Immature natural killer cell (primary cell): ENCODE data around the gene IFIT1B. TPM values are rescaled to one million over a fixed set of nuclear protein-coding genes. Genes with fewer than 3 reads are reported as not detected.

ENCODE experiments used
- DNase-seq, 3 donors: peaks; one replicate each; pipeline ENCODE4 v3.0.0; 2022; ENCODE audit warnings: mixed read lengths in 1 of 3
- H3K27ac Mint-ChIP-seq, 6 donors: one replicate each; pipeline ENCODE4 v1.8.0; 2020; ENCODE audit warnings: mixed read lengths in 6 of 6, mild to moderate bottlenecking in 5 of 6, inconsistent platforms in 4 of 6, moderate library complexity in 3 of 6
- H3K27me3 Mint-ChIP-seq, 3 donors: one replicate each; pipeline ENCODE4 v1.8.0; 2020 to 2021; ENCODE audit warnings: low read depth in 3 of 3, mild to moderate bottlenecking in 3 of 3, mixed read lengths in 3 of 3, moderate library complexity in 3 of 3, inconsistent platforms in 1 of 3
- H3K36me3 Mint-ChIP-seq, 3 donors: one replicate each; pipeline ENCODE4 v1.8.0; 2020; ENCODE audit warnings: mixed read lengths in 3 of 3, inconsistent platforms in 2 of 3, mild to moderate bottlenecking in 2 of 3
- H3K4me1 Mint-ChIP-seq, 2 donors: one replicate each; pipeline ENCODE4 v1.8.0; 2020; ENCODE audit warnings: inconsistent platforms in 2 of 2, mild to moderate bottlenecking in 2 of 2, mixed read lengths in 2 of 2, moderate library complexity in 1 of 2
- H3K4me3 Mint-ChIP-seq, 5 donors: one replicate each; pipeline ENCODE4 v1.8.0; 2020; ENCODE audit warnings: mild to moderate bottlenecking in 5 of 5, mixed read lengths in 5 of 5, inconsistent platforms in 3 of 5, moderate library complexity in 3 of 5
- H3K9me3 Mint-ChIP-seq, 6 donors: one replicate each; pipeline ENCODE4 v1.8.0; 2020; ENCODE audit warnings: mild to moderate bottlenecking in 6 of 6, mixed read lengths in 6 of 6, inconsistent platforms in 4 of 6, moderate library complexity in 3 of 6
- polyA plus RNA-seq, 3 donors: library from polyadenylated mRNA; unstranded; fragments of 300-500 nt; fragmentation: Illumina TruSeq; gene quantifications; one replicate each; pipeline ENCODE4 v1.2.3, GENCODE V29; 2021

IFIT1B gene
- polyA plus RNA-seq, 3 donors from 2014 or later = 0.11 TPM; not detected in 2

DNA sequence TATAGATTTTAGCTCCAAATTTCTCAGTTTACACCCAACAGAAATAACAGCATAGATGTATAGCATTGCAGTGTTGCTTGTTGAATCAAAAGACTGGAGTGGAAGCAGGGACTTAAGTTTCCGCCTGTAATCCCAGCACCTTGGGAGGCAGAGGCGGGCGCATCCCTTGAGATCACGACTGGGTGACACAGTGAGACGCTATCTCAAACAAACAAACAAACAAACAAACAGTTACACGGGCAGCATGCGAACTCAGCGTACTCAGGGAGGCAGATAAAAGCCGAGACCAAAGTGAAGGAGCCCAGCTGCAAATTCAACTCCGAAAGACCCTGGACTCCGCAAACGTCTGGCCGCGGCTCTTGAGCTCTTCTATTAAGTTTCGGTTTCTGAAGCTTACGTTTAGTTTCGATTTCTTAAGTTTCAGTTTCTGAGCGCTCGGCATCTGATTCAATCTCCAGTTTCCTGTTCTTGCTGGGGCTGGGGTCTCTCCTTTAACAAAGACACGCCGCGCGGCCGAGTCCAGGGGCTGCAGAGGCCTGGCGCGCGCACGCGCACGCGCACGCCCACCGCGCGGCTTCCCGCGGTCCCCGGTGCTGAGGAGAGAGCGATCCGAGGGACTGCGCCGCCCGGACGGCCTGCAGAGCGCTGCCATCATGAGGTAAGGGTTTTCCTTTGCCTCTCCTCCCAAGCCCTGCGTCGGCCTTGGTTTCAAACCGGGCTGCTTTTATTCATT, 36.5 kb downstream of the IFIT1B start, which contains the start of gene IFIT5:
IFIT5 (plus strand) TSS at position 423 of the 733 bp plus-strand sequence; CDS start at position 654, 231 bp downstream.
- Mint-ChIP-seq H3K9me3 (no peaks in the 10 kb centered on the region), H3K27me3 (peaks cover 8 to 15% (median 10%) of the 10 kb centered on the region in 3 donors), H3K27ac (peak within 1 kb of the TSS; percentile 98 to 99 (median 99)), H3K4me3 (peak within 1 kb of the TSS; percentile 97 to 99 (median 98)), H3K36me3 (peaks cover 0 to 7% (median 5%) of the 10 kb centered on the region in 3 donors), H3K4me1 (peaks cover 50 to 69% of the 10 kb centered on the region in 2 donors)
- DNase-seq = peak; percentile 78 to 81 (median 79)

DNA sequence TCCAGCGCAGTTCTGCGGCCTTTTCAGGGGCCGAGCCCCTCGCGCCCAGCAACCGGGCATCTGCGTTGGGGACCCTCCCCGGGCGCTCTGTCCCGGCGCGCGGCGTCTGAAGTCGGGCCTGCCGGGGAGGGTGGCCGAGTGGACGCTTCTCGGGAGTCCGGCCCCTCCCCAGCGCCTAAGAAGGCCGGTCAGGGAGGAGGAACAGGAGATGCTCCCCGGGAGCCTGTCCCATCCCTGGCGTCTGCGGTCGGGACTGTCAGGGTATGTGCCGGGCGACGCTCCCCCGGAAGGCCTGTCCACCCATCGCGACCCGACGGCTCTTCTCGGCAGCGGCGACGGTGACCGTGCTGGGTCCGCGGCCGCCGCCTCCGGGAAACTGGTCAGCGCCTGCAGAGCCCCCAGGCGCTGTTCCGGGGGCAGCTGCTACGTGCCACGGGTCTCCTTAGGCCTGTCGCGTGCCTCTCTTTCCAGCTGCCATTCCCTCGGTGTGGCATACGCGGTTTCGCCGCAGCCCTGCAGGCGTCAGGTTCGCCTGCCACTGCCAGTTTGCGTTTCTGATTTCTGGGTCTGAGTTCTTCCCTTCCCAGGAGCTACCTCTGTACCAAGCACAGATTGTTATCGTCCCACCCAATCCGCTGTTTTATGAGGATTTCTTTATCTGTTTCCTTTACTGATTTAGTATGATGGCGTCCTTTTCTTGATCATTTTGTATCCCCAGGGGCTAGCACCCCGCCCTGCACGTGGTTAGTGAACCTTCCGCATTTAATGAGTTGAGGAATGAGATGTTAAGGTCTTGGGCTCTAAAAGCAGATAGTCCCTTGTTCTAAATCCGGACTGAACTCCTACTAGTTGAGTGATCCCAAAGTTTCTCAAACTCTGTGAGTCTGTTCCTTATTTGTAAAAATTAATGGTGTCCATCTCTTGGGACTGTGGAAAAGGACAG, 37.3 kb downstream of the IFIT1B start:
- DNase-seq = peak; percentile 45 to 48 (median 48)
- H3K27me3 Mint-ChIP-seq = peaks cover 8 to 15% (median 10%) of the 10 kb centered on the region in 3 donors
- peak overlapping the region; percentile 91 to 99 (median 98) for H3K27ac Mint-ChIP-seq
- peaks cover 53 to 77% of the 10 kb centered on the region in 2 donors for H3K4me1 Mint-ChIP-seq
- H3K9me3 Mint-ChIP-seq = no peaks in the 10 kb centered on the region
- peak overlapping the region; percentile 97 to 99 (median 98) for H3K4me3 Mint-ChIP-seq
- peaks cover 0 to 7% (median 5%) of the 10 kb centered on the region in 3 donors for H3K36me3 Mint-ChIP-seq

DNA sequence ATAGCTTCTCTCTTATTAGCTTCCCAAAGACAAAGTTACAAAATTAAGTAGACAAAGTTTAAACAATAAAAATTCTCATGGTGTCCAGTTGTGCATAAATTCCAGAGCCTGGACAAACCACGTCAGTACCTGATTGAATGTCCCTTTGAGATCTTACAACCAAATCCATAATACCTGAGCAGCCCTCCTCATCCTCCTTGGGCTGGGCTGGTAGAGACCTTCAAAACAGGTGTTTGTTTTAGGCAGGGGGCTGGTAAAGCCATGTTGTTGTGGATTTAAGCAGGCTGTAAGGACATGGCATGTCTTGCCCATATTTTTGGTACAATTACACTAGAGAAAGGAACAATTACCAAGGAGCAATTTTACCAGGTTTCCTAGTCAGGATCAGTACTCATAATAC, 38.6 kb downstream of the IFIT1B start:
- DNase-seq = no peak
- peak overlapping the region; percentile 97 to 99 (median 98) for H3K4me3 Mint-ChIP-seq
- peaks cover 57 to 83% of the 10 kb centered on the region in 2 donors for H3K4me1 Mint-ChIP-seq

DNA sequence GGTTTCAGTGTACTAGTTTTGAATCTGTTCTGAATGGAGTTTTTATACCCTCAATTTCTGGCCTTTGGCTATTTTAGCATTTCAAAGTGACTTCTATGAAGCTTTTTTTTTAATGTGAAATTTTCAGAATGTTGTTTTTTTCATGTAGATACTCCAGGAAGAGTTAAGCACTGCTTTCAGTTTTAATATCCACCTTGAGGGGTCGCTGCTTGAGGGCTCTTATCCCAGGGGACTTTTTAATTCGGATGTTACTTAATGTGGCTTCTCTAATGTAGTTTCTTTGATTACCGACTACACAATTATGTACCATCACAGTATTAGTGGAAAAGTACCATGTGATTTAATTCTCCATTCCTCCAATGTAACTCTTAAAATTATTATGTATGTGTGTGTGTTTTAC, 41.7 kb downstream of the IFIT1B start:
- no peaks in the 10 kb centered on the region for H3K9me3 Mint-ChIP-seq
- peaks cover 39 to 57% of the 10 kb centered on the region in 2 donors for H3K4me1 Mint-ChIP-seq
- peaks cover 4 to 16% (median 7%) of the 10 kb centered on the region in 3 donors for H3K36me3 Mint-ChIP-seq
- H3K4me3 Mint-ChIP-seq = peak overlapping the region in 2 of 5 donors; percentile 25 to 32
- peaks cover 0 to 7% (median 2%) of the 10 kb centered on the region in 3 donors for H3K27me3 Mint-ChIP-seq
- no peak for DNase-seq
- H3K27ac Mint-ChIP-seq = peak overlapping the region in 3 of 6 donors; percentile 73 to 76 (median 74)

More for the DNA sequence above, 38.6 kb downstream of the IFIT1B start:
- peaks cover 8 to 15% (median 10%) of the 10 kb centered on the region in 3 donors for H3K27me3 Mint-ChIP-seq
- peaks cover 0 to 13% (median 7%) of the 10 kb centered on the region in 3 donors for H3K36me3 Mint-ChIP-seq
- no peaks in the 10 kb centered on the region for H3K9me3 Mint-ChIP-seq
- peak overlapping the region; percentile 91 to 99 (median 98) for H3K27ac Mint-ChIP-seq

DNA sequence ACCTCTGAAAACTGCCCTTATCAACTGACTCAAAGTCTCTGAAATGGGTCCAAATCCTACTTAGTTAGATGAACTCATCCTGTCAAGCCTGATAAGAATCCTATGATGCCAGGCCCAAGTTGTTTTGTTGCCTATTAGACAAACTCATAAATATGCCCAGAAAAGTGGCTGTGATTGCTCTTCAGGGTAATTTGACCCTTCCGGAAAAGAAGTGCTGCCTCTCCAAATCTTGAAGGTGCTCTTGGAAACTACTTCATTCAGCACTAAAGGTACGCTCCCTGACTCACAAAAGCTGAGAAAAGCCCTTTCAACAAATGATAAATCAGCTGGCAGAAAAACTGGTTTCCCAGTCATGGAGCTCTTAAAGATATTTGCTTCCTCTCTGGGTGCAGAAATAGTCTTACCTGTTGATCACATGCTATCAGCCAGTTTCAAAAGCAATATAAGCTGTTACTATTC, 43.2 kb downstream of the IFIT1B start:
- peaks cover 4 to 16% (median 7%) of the 10 kb centered on the region in 3 donors for H3K36me3 Mint-ChIP-seq
- peaks cover 30 to 46% of the 10 kb centered on the region in 2 donors for H3K4me1 Mint-ChIP-seq
- no peak overlapping the region for H3K4me3 Mint-ChIP-seq
- H3K27me3 Mint-ChIP-seq = peaks cover 0 to 3% (median 3%) of the 10 kb centered on the region in 3 donors
- no peak for DNase-seq
- H3K9me3 Mint-ChIP-seq = no peaks in the 10 kb centered on the region
- peak overlapping the region in 4 of 6 donors; percentile 6 to 52 (median 44) for H3K27ac Mint-ChIP-seq

DNA sequence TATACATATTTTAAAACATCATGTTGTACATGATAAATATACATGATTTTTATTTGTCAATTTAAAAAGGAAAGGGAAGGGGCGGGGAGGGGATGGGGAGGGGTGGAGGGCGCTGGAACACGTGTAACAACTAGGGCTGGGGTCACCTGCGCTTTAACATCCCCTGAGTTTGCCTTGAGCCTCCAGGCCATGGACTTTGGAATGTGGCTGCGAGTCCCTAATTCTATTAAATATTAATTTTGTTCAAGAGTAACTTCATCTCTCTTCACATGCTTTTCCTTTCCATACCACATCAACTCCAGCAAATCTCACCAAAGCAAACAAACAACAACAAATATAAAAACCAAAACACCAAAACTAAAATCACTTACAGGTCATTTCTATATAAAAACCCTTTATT, 47.1 kb downstream of the IFIT1B start:
- no peak overlapping the region for H3K4me3 Mint-ChIP-seq
- H3K27me3 Mint-ChIP-seq = peaks cover 0 to 6% (median 2%) of the 10 kb centered on the region in 3 donors
- DNase-seq = no peak
- peaks cover 4 to 7% of the 10 kb centered on the region in 2 donors for H3K4me1 Mint-ChIP-seq
- no peaks in the 10 kb centered on the region for H3K9me3 Mint-ChIP-seq
- H3K36me3 Mint-ChIP-seq = peaks cover 4 to 9% (median 7%) of the 10 kb centered on the region in 3 donors
- H3K27ac Mint-ChIP-seq = peak overlapping the region in 2 of 6 donors; percentile 6 to 37

DNA sequence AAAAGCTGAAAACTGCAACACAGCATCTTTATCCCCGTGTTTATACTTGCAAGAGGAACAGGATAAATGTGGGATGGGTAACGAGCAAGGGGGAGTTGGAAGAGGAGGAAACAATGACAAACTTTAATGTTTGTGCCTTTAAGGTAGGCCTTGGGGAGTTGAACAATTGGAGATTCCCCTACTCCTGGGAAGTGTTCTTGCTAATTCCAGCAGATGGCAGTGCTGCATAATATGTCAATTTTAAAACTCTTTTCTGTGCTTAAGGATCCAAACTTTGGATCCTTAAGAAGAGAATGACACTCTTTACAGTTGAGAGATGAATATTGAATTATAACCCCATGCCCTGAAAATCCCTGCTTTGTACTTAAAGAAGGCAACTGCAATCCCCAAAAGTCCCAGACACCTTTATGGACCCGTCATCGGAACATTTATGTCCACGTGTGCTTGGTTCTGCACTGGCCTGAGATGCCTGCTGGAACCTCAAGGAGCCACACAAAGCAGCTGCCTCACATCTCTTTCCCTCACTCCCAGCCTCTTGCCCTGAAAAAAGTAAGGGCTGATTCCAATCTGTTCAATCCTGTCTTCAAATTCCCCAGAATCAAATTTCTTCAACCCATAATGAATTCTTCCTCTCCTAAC, 48.5 kb downstream of the IFIT1B start:
- no peaks in the 10 kb centered on the region for H3K9me3 Mint-ChIP-seq
- H3K4me1 Mint-ChIP-seq = peaks cover 0 to 2% of the 10 kb centered on the region in 2 donors
- H3K27ac Mint-ChIP-seq = no peak overlapping the region
- peak in 2 of 3 donors; percentile 11 to 13 for DNase-seq
- no peak overlapping the region for H3K4me3 Mint-ChIP-seq
- peaks cover 0 to 7% (median 4%) of the 10 kb centered on the region in 3 donors for H3K27me3 Mint-ChIP-seq
- H3K36me3 Mint-ChIP-seq = peaks cover 1 to 4% (median 4%) of the 10 kb centered on the region in 3 donors

DNA sequence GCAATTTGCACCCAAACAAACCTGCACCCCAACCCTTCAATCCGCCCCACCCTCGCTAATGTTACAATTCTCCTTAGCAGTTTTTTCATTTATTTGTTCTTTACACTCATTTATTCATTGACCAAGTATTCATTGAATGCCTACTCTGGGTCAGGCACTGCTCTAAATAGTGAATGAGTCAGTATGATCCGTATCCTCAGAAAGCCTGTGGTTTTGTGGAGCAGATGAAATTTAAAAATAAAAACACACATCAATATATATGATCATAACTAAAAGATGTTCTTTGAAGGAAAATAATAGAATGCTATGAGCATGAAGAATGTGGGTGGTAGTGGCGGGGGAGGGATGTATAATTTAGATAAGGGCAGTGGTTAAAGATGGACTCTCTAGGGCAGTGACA, 49.8 kb downstream of the IFIT1B start:
- peaks cover 0 to 4% (median 0%) of the 10 kb centered on the region in 3 donors for H3K36me3 Mint-ChIP-seq
- no peaks in the 10 kb centered on the region for H3K9me3 Mint-ChIP-seq
- no peaks in the 10 kb centered on the region for H3K4me1 Mint-ChIP-seq
- H3K4me3 Mint-ChIP-seq = no peak overlapping the region
- H3K27me3 Mint-ChIP-seq = peaks cover 0 to 7% (median 4%) of the 10 kb centered on the region in 3 donors
- no peak for DNase-seq
- no peak overlapping the region for H3K27ac Mint-ChIP-seq

DNA sequence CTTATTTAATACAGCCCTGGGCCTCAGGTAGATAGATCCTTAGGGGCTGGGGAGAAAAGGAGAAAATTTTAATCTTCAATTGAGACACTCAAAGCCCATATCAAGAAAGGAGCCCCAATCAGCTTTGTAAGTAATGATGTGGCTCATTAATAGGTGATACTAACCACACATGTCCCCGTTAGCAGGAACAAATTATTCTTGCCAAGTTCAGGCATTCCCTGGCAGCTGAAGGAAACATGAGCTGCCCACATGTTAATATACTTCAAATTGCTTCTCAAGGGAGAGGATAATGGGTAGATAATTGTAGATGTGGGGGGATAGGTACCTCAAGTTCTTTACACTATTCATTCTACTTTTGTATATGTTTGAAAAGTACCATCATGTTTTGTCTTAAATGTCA, 51.0 kb downstream of the IFIT1B start:
- H3K4me3 Mint-ChIP-seq = no peak overlapping the region
- peaks cover 0 to 9% (median 4%) of the 10 kb centered on the region in 3 donors for H3K27me3 Mint-ChIP-seq
- DNase-seq = no peak
- H3K36me3 Mint-ChIP-seq = no peaks in the 10 kb centered on the region
- H3K27ac Mint-ChIP-seq = no peak overlapping the region
- no peaks in the 10 kb centered on the region for H3K9me3 Mint-ChIP-seq
- H3K4me1 Mint-ChIP-seq = no peaks in the 10 kb centered on the region

DNA sequence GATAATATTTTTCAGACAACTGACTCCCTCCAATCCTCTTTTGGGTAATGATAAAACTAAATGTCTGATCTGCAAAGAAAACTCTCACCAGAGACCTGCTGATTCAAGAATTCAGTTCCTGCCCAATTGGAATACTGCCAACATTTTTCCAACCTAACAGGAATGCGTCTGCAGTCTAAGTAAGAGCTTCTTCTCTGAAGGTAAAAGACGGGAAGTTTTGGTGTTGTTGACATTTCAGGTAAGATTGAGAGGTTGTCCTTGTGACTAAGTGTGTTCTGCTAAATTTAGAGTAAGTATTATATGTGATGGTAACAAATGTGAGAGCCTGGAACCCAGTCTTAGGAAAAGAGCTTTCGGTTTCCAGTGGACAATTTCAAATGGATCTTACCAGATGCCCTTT, 54.1 kb downstream of the IFIT1B start:
- no peak overlapping the region for H3K4me3 Mint-ChIP-seq
- no peaks in the 10 kb centered on the region for H3K36me3 Mint-ChIP-seq
- H3K27me3 Mint-ChIP-seq = peaks cover 5 to 14% (median 10%) of the 10 kb centered on the region in 3 donors
- no peak for DNase-seq
- no peak overlapping the region for H3K27ac Mint-ChIP-seq
- H3K4me1 Mint-ChIP-seq = no peaks in the 10 kb centered on the region
- H3K9me3 Mint-ChIP-seq = no peaks in the 10 kb centered on the region
